Ascending aorta (tissue), 2 donors: ENCODE measurements around the gene ZC3H11A. TPM values are rescaled to one million over a fixed set of nuclear protein-coding genes. Genes with fewer than 3 reads are reported as not detected.
"Not testable (repeated sequence)": the region's sequence is repeated elsewhere in the genome, so short reads cannot be mapped to it uniquely, and the experiment has no call there.

Experiments
- DNase-seq, 2 donors: peaks; one replicate each; pipeline ENCODE4 v3.0.0-alpha.2; 2019; ENCODE audit warnings: low spot score in 2 of 2
- H3K27ac ChIP-seq, 2 donors: fragments of 200-600 bp; sonication (generic); one replicate each; pipeline ENCODE4 v1.5.1; 2016 to 2017; ENCODE audit warnings: mild to moderate bottlenecking in 1 of 2
- H3K27me3 ChIP-seq: fragments of 200-600 bp; sonication (generic); one replicate; pipeline ENCODE4 v1.5.1; 2017
- H3K36me3 ChIP-seq, 2 donors: fragments of 200-600 bp; sonication (generic); one replicate each; pipeline ENCODE4 v1.5.1; 2016
- H3K4me1 ChIP-seq, 2 donors: fragments of 200-600 bp; sonication (generic); one replicate each; pipeline ENCODE4 v1.5.1; 2016 to 2017; ENCODE audit warnings: mild to moderate bottlenecking in 1 of 2
- H3K4me3 ChIP-seq, 2 donors: fragments of 200-600 bp; sonication (generic); one replicate each; pipeline ENCODE4 v1.5.1; 2016 to 2017; ENCODE audit warnings: mild to moderate bottlenecking in 1 of 2
- H3K9me3 ChIP-seq, 2 donors: fragments of 200-600 bp; sonication (generic); one replicate each; pipeline ENCODE4 v1.5.1; 2016
- intact Hi-C: fragments of 100-400 bp; cut with DNase I; formaldehyde crosslinking; loops from one replicate; pipeline ENCODE4 v1.15.1; 2023
- total RNA-seq: library from RNA; depleted of rRNA; stranded (reverse); fragments of >200 nt; gene quantifications from one replicate; pipeline ENCODE4 v1.1.0, GENCODE V29; 2016
- TF ChIP-seq, protein P1 (sequence below), 3 experiments: fragments of 200-600 bp in 2 of 3; fragments of 450-650 bp in 1 of 3; sonication (generic) in 2 of 3; IDR thresholded peaks; one replicate each; pipeline ENCODE4 v1.5.1; 2016 to 2019; ENCODE audit warnings: antibody characterized with exemption in 3 of 3, mild to moderate bottlenecking in 1 of 3, moderate library complexity in 1 of 3

Gene ZC3H11A
- total RNA-seq, 1 donor from 2014 or later: 44.4 TPM

DNA sequence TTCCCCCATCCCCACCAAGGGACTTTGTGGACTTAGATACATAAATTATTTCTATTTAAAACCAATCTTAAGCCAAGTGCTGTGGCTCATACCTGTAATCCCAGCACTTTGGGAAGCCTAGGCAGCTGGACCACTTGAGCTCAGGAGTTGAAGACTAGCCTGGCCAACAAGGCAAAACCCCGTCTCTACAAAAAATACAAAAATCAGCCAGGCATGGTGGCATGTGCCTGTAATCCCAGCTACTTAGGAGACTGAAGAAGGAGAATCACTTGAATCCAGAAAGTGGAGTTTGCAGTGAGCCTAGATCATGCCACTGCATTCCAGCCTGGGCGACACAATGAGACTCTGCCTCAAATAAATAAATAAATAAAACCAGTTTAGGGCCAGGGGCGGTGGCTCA, 34.9 kb upstream of the ZC3H11A start:
- Histone ChIP-seq H3K36me3 (no peaks in the 10 kb centered on the region), H3K4me1 (no peaks in the 10 kb centered on the region), H3K27me3 (no peaks in the 10 kb centered on the region), H3K27ac (no peak overlapping the region), H3K9me3 (no peaks in the 10 kb centered on the region), H3K4me3 (no peak overlapping the region)
- no peak for DNase-seq
- TF ChIP-seq, protein P1, sequence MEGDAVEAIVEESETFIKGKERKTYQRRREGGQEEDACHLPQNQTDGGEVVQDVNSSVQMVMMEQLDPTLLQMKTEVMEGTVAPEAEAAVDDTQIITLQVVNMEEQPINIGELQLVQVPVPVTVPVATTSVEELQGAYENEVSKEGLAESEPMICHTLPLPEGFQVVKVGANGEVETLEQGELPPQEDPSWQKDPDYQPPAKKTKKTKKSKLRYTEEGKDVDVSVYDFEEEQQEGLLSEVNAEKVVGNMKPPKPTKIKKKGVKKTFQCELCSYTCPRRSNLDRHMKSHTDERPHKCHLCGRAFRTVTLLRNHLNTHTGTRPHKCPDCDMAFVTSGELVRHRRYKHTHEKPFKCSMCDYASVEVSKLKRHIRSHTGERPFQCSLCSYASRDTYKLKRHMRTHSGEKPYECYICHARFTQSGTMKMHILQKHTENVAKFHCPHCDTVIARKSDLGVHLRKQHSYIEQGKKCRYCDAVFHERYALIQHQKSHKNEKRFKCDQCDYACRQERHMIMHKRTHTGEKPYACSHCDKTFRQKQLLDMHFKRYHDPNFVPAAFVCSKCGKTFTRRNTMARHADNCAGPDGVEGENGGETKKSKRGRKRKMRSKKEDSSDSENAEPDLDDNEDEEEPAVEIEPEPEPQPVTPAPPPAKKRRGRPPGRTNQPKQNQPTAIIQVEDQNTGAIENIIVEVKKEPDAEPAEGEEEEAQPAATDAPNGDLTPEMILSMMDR (IDR thresholded peaks at IDR 0.05): no peak
- intact Hi-C loops: no loop called here

DNA sequence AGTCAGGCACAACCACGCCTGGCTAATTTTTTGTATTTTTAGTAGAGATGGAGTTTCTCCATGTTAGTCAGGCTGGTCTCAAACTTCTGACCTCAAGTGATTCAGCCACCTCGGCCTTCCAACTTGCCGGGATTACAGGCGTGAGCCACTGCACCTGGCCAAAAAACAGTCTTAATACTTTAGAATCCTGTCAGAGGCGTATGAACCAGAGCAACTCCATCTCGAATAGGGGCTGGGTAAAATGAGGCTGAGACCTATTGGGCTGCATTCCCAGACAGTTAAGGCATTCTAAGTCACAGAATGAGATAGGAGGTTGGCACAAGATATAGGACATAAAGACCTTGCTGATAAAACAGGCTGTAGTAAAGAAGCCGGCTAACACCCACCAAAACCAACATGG, 33.5 kb upstream of the ZC3H11A start:
- H3K36me3 ChIP-seq, H3K27ac ChIP-seq, H3K27me3 ChIP-seq, DNase-seq, intact Hi-C loops, H3K4me3 ChIP-seq, H3K4me1 ChIP-seq, H3K9me3 ChIP-seq: not testable (repeated sequence)

DNA sequence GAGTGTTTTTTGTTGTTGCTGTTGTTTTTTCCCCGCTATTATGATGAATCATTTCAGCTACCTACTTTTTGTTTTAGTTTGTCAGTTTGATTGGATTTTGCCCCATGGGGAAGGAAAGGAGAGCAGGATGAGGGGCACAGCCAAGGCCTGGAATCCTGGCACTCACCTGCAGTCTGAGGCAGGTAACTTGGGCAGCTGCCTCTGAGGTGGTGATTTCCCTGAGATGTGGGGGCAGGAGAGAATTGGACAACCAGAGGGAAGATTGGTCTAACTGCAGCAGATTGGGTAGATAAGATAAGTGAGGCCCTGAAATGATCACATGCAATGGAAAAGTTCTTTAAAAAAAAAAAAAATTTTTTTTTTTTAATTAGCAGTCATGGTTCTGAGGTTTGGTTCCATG, 31.9 kb upstream of the ZC3H11A start:
- intact Hi-C loops: no loop called here
- no peaks in the 10 kb centered on the region for H3K9me3 ChIP-seq
- no peaks in the 10 kb centered on the region for H3K36me3 ChIP-seq
- TF ChIP-seq, protein P1 (IDR thresholded peaks at IDR 0.05): no peak
- H3K4me3 ChIP-seq: no peak overlapping the region
- no peak overlapping the region for H3K27ac ChIP-seq
- H3K4me1 ChIP-seq: no peaks in the 10 kb centered on the region
- no peaks in the 10 kb centered on the region for H3K27me3 ChIP-seq
- DNase-seq: no peak

DNA sequence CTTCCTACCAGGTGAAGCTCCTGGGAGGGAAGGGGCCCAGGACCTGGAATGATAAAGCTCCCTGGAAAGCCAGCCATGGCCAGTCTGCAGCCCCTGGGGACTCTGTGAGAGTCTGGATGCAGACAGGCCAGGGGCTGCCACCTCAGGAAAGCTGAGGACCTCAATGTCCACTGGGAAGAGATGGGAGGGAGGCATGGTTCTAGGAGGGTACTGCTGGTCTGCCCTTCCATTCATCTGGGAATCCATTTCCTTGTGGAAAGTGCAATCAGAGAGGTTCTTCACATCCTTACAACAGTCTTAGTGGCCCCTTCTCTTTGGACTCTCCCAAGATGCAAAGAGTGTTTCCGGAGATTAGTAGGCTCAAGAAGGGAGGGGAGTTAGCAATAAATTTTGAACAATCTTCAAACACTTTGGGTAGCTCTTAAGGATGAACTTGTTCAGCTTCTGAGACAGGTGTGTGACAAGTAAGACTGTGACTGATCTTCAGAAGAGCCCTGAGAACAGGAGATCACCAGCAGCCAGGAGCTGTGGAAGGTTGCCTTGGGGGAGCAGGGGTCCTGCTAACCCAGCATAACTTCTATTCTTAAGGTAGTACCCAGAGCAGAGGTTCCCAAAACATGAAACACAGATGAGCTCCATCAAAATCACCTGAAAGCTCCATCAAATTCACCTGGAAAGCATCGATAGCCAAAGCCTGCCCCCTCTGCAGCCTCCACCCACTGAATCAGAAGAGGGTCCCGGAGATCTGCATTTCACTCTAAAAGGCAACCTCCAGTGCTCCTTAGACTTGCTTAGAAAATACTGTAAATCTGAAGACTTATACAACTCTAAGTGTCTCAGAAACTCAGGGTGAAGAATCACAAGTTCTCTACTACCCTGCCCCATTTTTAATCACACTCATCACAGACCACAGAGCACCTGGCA, 31.1 kb upstream of the ZC3H11A start:
- Histone ChIP-seq H3K27me3 (no peaks in the 10 kb centered on the region), H3K4me1 (peaks cover 0 to 3% of the 10 kb centered on the region in 2 donors), H3K4me3 (no peak overlapping the region), H3K27ac (no peak overlapping the region), H3K9me3 (no peaks in the 10 kb centered on the region), H3K36me3 (no peaks in the 10 kb centered on the region)
- intact Hi-C loops: no loop called here
- DNase-seq: no peak
- TF ChIP-seq, protein P1 (IDR thresholded peaks at IDR 0.05): no peak

DNA sequence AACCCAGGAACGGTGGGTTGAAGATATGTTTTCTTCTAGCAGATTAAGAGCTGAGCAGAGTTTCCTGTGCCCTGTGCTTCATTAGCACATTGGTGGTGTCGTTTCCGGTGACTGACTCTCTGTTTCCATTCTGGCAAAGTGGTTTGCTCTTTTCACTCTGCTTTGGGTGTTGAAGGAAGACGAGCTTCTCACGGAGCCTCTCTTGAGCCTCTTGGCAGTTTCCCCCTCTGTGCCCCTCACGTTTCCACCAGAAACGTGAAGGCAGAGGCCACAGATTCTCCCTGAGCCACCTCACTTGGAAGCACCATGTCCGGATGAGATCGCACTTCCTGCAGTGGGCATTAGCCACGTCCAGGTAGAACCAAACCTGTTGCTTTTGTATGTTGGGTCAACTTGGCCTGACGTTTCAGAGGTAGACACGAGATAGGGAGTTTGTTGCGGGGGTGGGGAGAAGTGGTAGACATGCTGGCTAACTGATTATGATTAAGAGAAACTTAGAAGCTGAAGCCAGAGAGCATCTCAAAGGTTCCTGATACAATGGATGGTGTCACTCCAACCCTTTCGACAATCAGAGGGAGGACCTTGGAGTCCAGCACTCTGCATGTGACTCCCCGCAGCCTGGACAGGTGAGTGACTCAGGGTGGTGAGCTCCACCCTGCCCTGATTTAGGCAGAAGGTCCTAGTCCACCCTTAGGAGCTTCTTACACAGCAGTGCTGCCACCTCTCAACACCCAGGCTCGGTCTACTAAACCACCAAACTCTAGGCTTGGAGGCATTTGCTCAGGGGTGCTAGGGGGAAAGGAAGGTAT, 30.2 kb upstream of the ZC3H11A start, which contains the start of gene LAX1:
TSS of gene LAX1 (plus strand) at position 155 of the 809 bp plus-strand sequence. CDS start at position 538, 383 bp downstream.
- Histone ChIP-seq H3K27ac (no peak within 1 kb of the TSS), H3K27me3 (no peaks in the 10 kb centered on the region), H3K4me1 (peaks cover 3 to 4% of the 10 kb centered on the region in 2 donors), H3K9me3 (no peaks in the 10 kb centered on the region), H3K36me3 (no peaks in the 10 kb centered on the region), H3K4me3 (no peak within 1 kb of the TSS)
- DNase-seq: no peak
- intact Hi-C loops: no loop called here
- TF ChIP-seq, protein P1 (IDR thresholded peaks at IDR 0.05): no peak

DNA sequence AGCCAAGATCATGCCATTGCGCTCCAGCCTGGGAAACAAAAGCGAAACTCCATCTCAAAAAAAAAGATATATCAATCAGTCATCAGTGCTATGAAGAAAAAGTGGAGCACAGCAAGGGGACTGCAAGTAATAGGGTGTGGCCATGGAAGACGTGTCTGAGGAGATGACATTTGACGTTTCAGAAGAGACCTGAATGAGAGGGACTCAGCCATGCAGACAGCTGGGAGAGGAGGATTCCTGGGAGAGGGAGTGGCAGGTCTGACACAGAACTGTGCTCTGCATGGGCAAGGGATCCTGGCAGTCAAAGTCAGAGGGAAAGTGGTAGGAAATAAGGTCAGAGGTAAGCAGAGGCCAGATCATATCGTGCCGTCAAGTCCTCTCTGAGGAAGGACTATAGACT, 27.2 kb upstream of the ZC3H11A start:
- no peak for DNase-seq
- TF ChIP-seq, protein P1 (IDR thresholded peaks at IDR 0.05): no peak
- H3K4me3 ChIP-seq: no peak overlapping the region
- no peaks in the 10 kb centered on the region for H3K9me3 ChIP-seq
- intact Hi-C loops: no loop called here
- no peak overlapping the region for H3K27ac ChIP-seq
- no peaks in the 10 kb centered on the region for H3K36me3 ChIP-seq
- H3K4me1 ChIP-seq: peaks cover 3 to 4% of the 10 kb centered on the region in 2 donors
- no peaks in the 10 kb centered on the region for H3K27me3 ChIP-seq
